Colonic mucosa (tissue), 4 donors: ENCODE results near the gene ANAPC16. TPM values are rescaled to one million over a fixed set of nuclear protein-coding genes. Genes with fewer than 3 reads are reported as not detected.
A peak's percentile ranks its signal among the peaks of the same experiment; 100 is the strongest.
"Not testable (repeated sequence)": the region's sequence is repeated elsewhere in the genome, so short reads cannot be mapped to it uniquely, and the experiment has no call there.

Source experiments
- DNase-seq: peaks from one replicate; pipeline ENCODE4 v3.0.0-alpha.2; 2020
- H3K27ac ChIP-seq: fragments of 200-600 bp; one replicate; pipeline ENCODE4 v1.8.0; 2021
- H3K27me3 ChIP-seq: fragments of 200-600 bp; one replicate; pipeline ENCODE4 v1.8.0; 2021
- H3K36me3 ChIP-seq: fragments of 200-600 bp; one replicate; pipeline ENCODE4 v1.8.0; 2021
- H3K4me1 ChIP-seq: fragments of 200-600 bp; one replicate; pipeline ENCODE4 v1.8.0; 2021; ENCODE audit warnings: mild to moderate bottlenecking
- H3K4me3 ChIP-seq: fragments of 200-600 bp; one replicate; pipeline ENCODE4 v1.8.0; 2021
- H3K9ac ChIP-seq, 2 donors: one replicate each; pipeline ENCODE4 v1.7.0; 2013; ENCODE audit warnings: control low read depth in 2 of 2, low read depth in 2 of 2, low read length in 2 of 2
- H3K9me3 ChIP-seq: fragments of 200-600 bp; one replicate; pipeline ENCODE4 v1.8.0; 2021
- intact Hi-C: fragments of 100-400 bp; cut with DNase I; formaldehyde crosslinking; loops from one replicate; pipeline ENCODE4 v1.14.1; 2022
- total RNA-seq, 2 donors: library from RNA; stranded (reverse); fragmentation: NEBNext Ultra II Directional in 1 of 2; extraction: Animal tissue kit (Norgen Biotek cat#: 25700) in 1 of 2; gene quantifications; one replicate each; pipeline ENCODE4 v1.2.1, GENCODE V29; 2021
- TF ChIP-seq, protein P1 (sequence below): fragments of 200-600 bp; IDR thresholded peaks from one replicate; pipeline ENCODE4 v1.8.0; 2022; ENCODE audit warnings: antibody characterized with exemption, mild to moderate bottlenecking
- donor health status: healthy.
- donor health status: DM: no; HTN: no; CAD: no.
- donor health status: DM: no; HTN: no; CAD: no.

ANAPC16 gene
- total RNA-seq, 2 donors from 2014 or later, result 63.2 to 85.2 TPM

DNA sequence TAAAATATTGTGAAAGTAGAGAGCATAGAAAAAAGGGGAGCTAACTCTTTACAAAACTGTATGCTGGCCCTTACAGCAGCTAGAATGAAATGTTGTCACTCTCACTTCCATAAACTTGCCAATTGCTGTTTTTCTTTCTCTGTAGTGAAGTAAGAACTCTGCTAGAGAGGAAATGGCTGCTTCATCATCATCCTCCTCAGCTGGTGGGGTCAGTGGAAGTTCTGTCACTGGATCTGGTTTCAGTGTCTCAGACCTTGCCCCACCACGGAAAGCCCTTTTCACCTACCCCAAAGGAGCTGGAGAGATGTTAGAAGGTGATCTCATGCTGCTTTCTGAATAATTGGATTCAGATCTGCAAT, 7.9 kb downstream of the ANAPC16 start:
- TF ChIP-seq, protein P1, sequence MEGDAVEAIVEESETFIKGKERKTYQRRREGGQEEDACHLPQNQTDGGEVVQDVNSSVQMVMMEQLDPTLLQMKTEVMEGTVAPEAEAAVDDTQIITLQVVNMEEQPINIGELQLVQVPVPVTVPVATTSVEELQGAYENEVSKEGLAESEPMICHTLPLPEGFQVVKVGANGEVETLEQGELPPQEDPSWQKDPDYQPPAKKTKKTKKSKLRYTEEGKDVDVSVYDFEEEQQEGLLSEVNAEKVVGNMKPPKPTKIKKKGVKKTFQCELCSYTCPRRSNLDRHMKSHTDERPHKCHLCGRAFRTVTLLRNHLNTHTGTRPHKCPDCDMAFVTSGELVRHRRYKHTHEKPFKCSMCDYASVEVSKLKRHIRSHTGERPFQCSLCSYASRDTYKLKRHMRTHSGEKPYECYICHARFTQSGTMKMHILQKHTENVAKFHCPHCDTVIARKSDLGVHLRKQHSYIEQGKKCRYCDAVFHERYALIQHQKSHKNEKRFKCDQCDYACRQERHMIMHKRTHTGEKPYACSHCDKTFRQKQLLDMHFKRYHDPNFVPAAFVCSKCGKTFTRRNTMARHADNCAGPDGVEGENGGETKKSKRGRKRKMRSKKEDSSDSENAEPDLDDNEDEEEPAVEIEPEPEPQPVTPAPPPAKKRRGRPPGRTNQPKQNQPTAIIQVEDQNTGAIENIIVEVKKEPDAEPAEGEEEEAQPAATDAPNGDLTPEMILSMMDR, result no peak
- Histone ChIP-seq H3K4me1 (peaks cover 9% of the 10 kb centered on the region), H3K9me3 (no peaks in the 10 kb centered on the region), H3K9ac (peak overlapping the region; percentile 1 to 24), H3K4me3 (no peak overlapping the region), H3K27ac (no peak overlapping the region), H3K36me3 (no peaks in the 10 kb centered on the region), H3K27me3 (no peaks in the 10 kb centered on the region)
- intact Hi-C loops, result loop anchor here (5.0 to 10.0 kb wide), 3 partner anchors 99 to 319 kb away; no protein-coding TSS in a partner anchor
- DNase-seq, result no peak

- intact Hi-C loops, result loop anchor here (5.0 to 10.0 kb wide), 3 partner anchors 99 to 319 kb away; no protein-coding TSS in a partner anchor
- H3K9me3 ChIP-seq, H3K27me3 ChIP-seq, H3K36me3 ChIP-seq, H3K4me1 ChIP-seq, H3K4me3 ChIP-seq, H3K27ac ChIP-seq, DNase-seq: not testable (repeated sequence)
- H3K9ac ChIP-seq, result peak overlapping the region in 1 of 2 donors; percentile 1
Measured at GRCh38 chr10:72224191-72224590, 8.4 kb downstream of the ANAPC16 start.

DNA sequence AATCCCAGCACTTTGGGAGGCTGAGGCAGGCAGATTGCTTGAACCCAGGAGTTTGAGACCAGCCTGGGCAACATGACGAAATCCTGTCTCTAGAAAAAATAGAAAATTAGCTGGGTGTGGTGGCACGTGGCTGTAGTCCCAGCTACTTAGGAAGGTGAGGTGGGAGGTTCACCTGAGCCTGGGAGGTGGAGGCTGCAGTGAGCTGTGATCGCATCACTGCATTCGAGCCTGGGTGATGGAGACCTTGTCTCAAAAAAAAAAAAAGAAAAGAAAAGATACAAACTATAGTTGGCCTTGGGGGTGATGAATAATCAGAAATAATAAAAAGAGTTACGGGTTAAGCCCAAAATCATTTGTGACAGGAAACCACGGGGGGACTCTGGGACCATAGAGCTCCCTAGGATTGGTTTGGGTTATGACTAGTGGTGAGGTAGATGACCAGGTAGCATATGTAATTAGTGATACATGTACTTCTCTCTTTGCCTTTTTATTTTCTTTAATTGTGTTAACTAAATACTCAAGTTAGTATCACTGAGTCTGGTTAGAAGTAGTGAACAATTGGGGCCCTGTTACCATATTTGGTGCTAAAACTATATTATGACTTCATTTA, 10.7 kb downstream of the ANAPC16 start:
- H3K4me3 ChIP-seq, result no peak overlapping the region
- no peak for DNase-seq
- peaks cover 3% of the 10 kb centered on the region for H3K4me1 ChIP-seq
- TF ChIP-seq, protein P1, result no peak
- H3K9ac ChIP-seq, result no peak overlapping the region
- H3K9me3 ChIP-seq, result no peaks in the 10 kb centered on the region
- H3K27me3 ChIP-seq, result no peaks in the 10 kb centered on the region
- no peaks in the 10 kb centered on the region for H3K36me3 ChIP-seq
- H3K27ac ChIP-seq, result no peak overlapping the region
- intact Hi-C loops, result loop anchor here (5.0 to 10.0 kb wide), 3 partner anchors 102 to 322 kb away; no protein-coding TSS in a partner anchor

DNA sequence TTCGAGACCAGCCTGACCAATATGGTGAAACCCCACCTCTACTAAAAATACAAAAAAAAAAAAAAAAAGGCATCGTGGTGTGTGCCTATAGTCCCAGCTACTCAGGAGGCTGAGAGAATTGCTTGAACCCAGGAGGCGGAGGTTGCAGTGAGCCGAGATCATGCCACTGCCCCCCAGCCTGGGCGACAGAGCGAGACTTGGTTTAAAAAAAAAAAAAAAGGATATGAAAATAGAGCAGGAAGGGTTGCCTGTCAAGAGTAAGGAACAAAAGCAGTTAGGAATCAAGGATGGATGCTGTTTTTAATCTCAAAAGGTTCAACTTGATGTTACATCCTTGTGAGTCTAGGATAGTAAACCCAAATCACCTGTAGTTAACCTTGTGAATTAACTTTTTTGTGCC, 12.0 kb downstream of the ANAPC16 start:
- H3K27ac ChIP-seq, result no peak overlapping the region

GRCh38 chr10:72228318-72228751, 12.5 kb downstream of the ANAPC16 start:
- intact Hi-C loops, result loop anchor here (5.0 to 10.0 kb wide), 3 partner anchors 104 to 324 kb away; no protein-coding TSS in a partner anchor
- Histone ChIP-seq H3K9ac (no peak overlapping the region), H3K27ac (no peak overlapping the region), H3K9me3 (no peaks in the 10 kb centered on the region), H3K36me3 (no peaks in the 10 kb centered on the region), H3K4me3 (no peak overlapping the region), H3K27me3 (no peaks in the 10 kb centered on the region), H3K4me1 (no peaks in the 10 kb centered on the region)
- no peak for DNase-seq
- TF ChIP-seq, protein P1, result no peak

More for the DNA sequence above, 12.0 kb downstream of the ANAPC16 start:
- no peak for DNase-seq
- TF ChIP-seq, protein P1, result no peak
- H3K27me3 ChIP-seq, result no peaks in the 10 kb centered on the region
- no peaks in the 10 kb centered on the region for H3K9me3 ChIP-seq
- no peaks in the 10 kb centered on the region for H3K4me1 ChIP-seq
- no peak overlapping the region for H3K4me3 ChIP-seq
- no peaks in the 10 kb centered on the region for H3K36me3 ChIP-seq
- H3K9ac ChIP-seq, result no peak overlapping the region
- intact Hi-C loops, result loop anchor here (5.0 to 10.0 kb wide), 3 partner anchors 103 to 323 kb away; no protein-coding TSS in a partner anchor
